H1 (cell line): ENCODE results near the gene DYNC2H1. TPM values are rescaled to one million over a fixed set of nuclear protein-coding genes. Genes with fewer than 3 reads are reported as not detected.

ENCODE experiments used
- CBX5 ChIP-seq: fragments of 300-800, 300-1000 bp; sonication (generic); IDR thresholded peaks from 2 replicates; pipeline ENCODE4 v1.7.1; 2016; ENCODE audit warnings: antibody characterized with exemption, low read length, low read depth
- CEBPB ChIP-seq: IDR thresholded peaks from 2 replicates; pipeline ENCODE4 v1.6.1; 2012; ENCODE audit warnings: low read depth, low read length
- polyA plus RNA-seq, 7 experiments: library from polyadenylated mRNA; depleted of rRNA in 3 of 7; stranded (reverse) in 5 of 7; unstranded in 2 of 7; fragments of >200 nt in 5 of 7; fragments of 200-250 nt in 2 of 7; gene quantifications; 1 replicate in 5 of 7; 2 replicates in 1 of 7; 4 replicates in 1 of 7; pipeline versions ENCODE4 v1.2.1 to v1.2.3, GENCODE V29; 2011 to 2013; ENCODE audit warnings: missing spikeins in 2 of 7, mixed read lengths in 2 of 7
- total RNA-seq: library from RNA; stranded (reverse); fragmentation: NEBNext Ultra II Directional; extraction: Animal tissue kit (Norgen Biotek cat#: 25700); gene quantifications from 2 replicates; pipeline ENCODE4 v1.2.1, GENCODE V29; 2021
- TF ChIP-seq, protein P1 (sequence below): IDR thresholded peaks from 2 replicates; pipeline ENCODE4 v1.6.1; 2012; ENCODE audit warnings: inconsistent platforms

Gene DYNC2H1
- total and polyA plus RNA-seq, 2 of the 8 experiments (the other 6 are each of a cell fraction or from before 2014, with no cell fraction given), result 6.2 to 12.0 TPM

DNA sequence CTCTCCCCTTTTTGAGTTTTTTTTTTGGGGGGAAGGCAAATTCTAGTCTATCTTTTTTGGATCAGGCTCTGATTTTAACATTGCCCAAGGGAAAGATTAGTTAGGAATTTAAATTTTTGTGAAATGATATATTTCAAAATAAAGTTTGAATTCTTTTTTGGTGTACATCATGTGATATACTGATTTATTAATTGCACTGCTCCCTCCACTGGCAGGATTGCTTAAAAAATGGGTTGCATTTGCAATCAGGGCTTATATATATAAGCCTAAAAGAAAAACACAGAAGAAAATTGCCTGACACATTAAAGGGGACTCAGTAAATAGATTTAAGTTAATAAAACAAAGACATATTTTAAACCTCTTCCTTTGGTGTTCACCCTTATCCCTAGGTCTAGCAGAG lies 1.2 kb downstream of the DYNC2H1 start (continued):
- TF ChIP-seq, protein P1, sequence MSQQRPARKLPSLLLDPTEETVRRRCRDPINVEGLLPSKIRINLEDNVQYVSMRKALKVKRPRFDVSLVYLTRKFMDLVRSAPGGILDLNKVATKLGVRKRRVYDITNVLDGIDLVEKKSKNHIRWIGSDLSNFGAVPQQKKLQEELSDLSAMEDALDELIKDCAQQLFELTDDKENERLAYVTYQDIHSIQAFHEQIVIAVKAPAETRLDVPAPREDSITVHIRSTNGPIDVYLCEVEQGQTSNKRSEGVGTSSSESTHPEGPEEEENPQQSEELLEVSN, result no peak
- no peak for TF ChIP-seq CEBPB
- no peak for TF ChIP-seq CBX5
